Neural cell (in vitro differentiated cells): ENCODE measurements around the gene ASTL. TPM values are rescaled to one million over a fixed set of nuclear protein-coding genes. Genes with fewer than 3 reads are reported as not detected.

Experiments used
- H2AFZ ChIP-seq: fragments of 200-600, 300-800 bp; sonication (generic), shearing (Covaris generic); 2 replicates; pipeline ENCODE4 v1.6.0; 2014; ENCODE audit warnings: low read depth, mild to moderate bottlenecking, antibody characterized with exemption, low read length, moderate library complexity
- H3F3A ChIP-seq: fragments of 200-600 bp; shearing (Covaris generic); 2 replicates; pipeline ENCODE4 v1.6.1; 2016; ENCODE audit warnings: mild to moderate bottlenecking, moderate library complexity, mixed read lengths, antibody characterized with exemption, low read length; ENCODE audit not compliant: insufficient read depth, poor library complexity, severe bottlenecking
- H3K27ac ChIP-seq: fragments of 200-600, 300-800 bp; sonication (generic), shearing (Covaris generic); 2 replicates; pipeline ENCODE4 v1.5.1; 2014; ENCODE audit warnings: mild to moderate bottlenecking, low read length, moderate library complexity
- H3K27me3 ChIP-seq: fragments of 300-800, 200-600 bp; sonication (generic), shearing (Covaris generic); 2 replicates; pipeline ENCODE4 v1.6.0; 2014; ENCODE audit warnings: mild to moderate bottlenecking, low read depth, low read length, moderate library complexity; ENCODE audit not compliant: insufficient read depth
- H3K36me3 ChIP-seq: fragments of 300-800, 200-600 bp; sonication (generic), shearing (Covaris generic); 2 replicates; pipeline ENCODE4 v1.5.1; 2014; ENCODE audit warnings: mild to moderate bottlenecking, antibody characterized with exemption, low read length, moderate library complexity; ENCODE audit not compliant: insufficient read depth
- H3K4me2 ChIP-seq: fragments of 300-800, 200-600 bp; sonication (generic), shearing (Covaris generic); 2 replicates; pipeline ENCODE4 v1.6.0; 2014; ENCODE audit warnings: mild to moderate bottlenecking, low read length
- H3K4me3 ChIP-seq: fragments of 300-800, 200-600 bp; sonication (generic), shearing (Covaris generic); 2 replicates; pipeline ENCODE4 v1.5.1; 2014; ENCODE audit warnings: mild to moderate bottlenecking, low read length, moderate library complexity
- H3K79me2 ChIP-seq: fragments of 200-600 bp; shearing (Covaris generic); replicated peaks from 2 replicates; pipeline ENCODE4 v1.6.0; 2014; ENCODE audit warnings: mild to moderate bottlenecking, low read length, moderate library complexity; ENCODE audit not compliant: insufficient read depth
- H3K9ac ChIP-seq: fragments of 300-800, 200-600 bp; sonication (generic), shearing (Covaris generic); 2 replicates; pipeline ENCODE4 v1.6.1; 2016; ENCODE audit warnings: mild to moderate bottlenecking, low read length, mixed read lengths
- H3K9me2 ChIP-seq: fragments of 200-600 bp; shearing (Covaris generic); 2 replicates; pipeline ENCODE4 v1.6.1; 2016; ENCODE audit warnings: mild to moderate bottlenecking, low read length, mixed read lengths; ENCODE audit not compliant: insufficient read depth
- H3K9me3 ChIP-seq: fragments of 200-600, 300-800 bp; sonication (generic), shearing (Covaris generic); 2 replicates; pipeline ENCODE4 v1.6.1; 2016; ENCODE audit warnings: mild to moderate bottlenecking, mixed run types, low read length, moderate library complexity, mixed read lengths
- H4K20me1 ChIP-seq: fragments of 200-600 bp; shearing (Covaris generic); 2 replicates; pipeline ENCODE4 v1.6.1; 2016; ENCODE audit warnings: mild to moderate bottlenecking, mixed run types; ENCODE audit not compliant: insufficient read depth
- EP300 ChIP-seq: fragments of 450-650 bp; conservative IDR thresholded peaks from 2 replicates; pipeline ENCODE4 v1.6.1; 2014; ENCODE audit warnings: antibody characterized with exemption, mild to moderate bottlenecking, moderate library complexity; ENCODE audit not compliant: poor library complexity, severe bottlenecking
- EZH2 ChIP-seq: fragments of 200-600, 300-800 bp; shearing (Covaris generic), sonication (generic); IDR thresholded peaks from 2 replicates; pipeline ENCODE4 v1.6.1; 2014; ENCODE audit warnings: antibody characterized with exemption, low read length, borderline replicate concordance, mild to moderate bottlenecking; ENCODE audit not compliant: insufficient read depth, poor library complexity, severe bottlenecking
- MXI1 ChIP-seq: fragments of 450-650 bp; conservative IDR thresholded peaks from 2 replicates; pipeline ENCODE4 v1.6.1; 2014; ENCODE audit warnings: antibody characterized with exemption, mild to moderate bottlenecking; ENCODE audit not compliant: poor library complexity, severe bottlenecking
- POLR2AphosphoS5 ChIP-seq: IDR thresholded peaks from 2 replicates; pipeline ENCODE4 v1.6.1; 2012
- RAD21 ChIP-seq: fragments of 450-650 bp; conservative IDR thresholded peaks from 2 replicates; pipeline ENCODE4 v1.6.1; 2014; ENCODE audit warnings: antibody characterized with exemption, mild to moderate bottlenecking, moderate library complexity
- SMC3 ChIP-seq: fragments of 450-650 bp; conservative IDR thresholded peaks from 2 replicates; pipeline ENCODE4 v1.6.1; 2014; ENCODE audit warnings: antibody characterized with exemption, mild to moderate bottlenecking, moderate library complexity; ENCODE audit not compliant: poor library complexity
- TAF1 ChIP-seq: IDR thresholded peaks from 2 replicates; pipeline ENCODE4 v1.6.1; 2012; ENCODE audit warnings: low read depth
- polyA plus RNA-seq: library from polyadenylated mRNA; depleted of rRNA; stranded (reverse); fragments of >200 nt; gene quantifications from 2 replicates; pipeline ENCODE4 v1.2.3, GENCODE V29; 2014
- TF ChIP-seq, protein P1 (sequence below): IDR thresholded peaks from 2 replicates; pipeline ENCODE4 v1.6.1; 2012; ENCODE audit warnings: borderline replicate concordance
- TF ChIP-seq, protein P2 (sequence below): fragments of 450-650 bp; IDR thresholded peaks from 2 replicates; pipeline ENCODE4 v1.5.1; 2014; ENCODE audit warnings: antibody characterized with exemption, mild to moderate bottlenecking, moderate library complexity; ENCODE audit not compliant: poor library complexity, severe bottlenecking

ASTL gene
- polyA plus RNA-seq, 1 donor from 2014 or later: not detected

DNA sequence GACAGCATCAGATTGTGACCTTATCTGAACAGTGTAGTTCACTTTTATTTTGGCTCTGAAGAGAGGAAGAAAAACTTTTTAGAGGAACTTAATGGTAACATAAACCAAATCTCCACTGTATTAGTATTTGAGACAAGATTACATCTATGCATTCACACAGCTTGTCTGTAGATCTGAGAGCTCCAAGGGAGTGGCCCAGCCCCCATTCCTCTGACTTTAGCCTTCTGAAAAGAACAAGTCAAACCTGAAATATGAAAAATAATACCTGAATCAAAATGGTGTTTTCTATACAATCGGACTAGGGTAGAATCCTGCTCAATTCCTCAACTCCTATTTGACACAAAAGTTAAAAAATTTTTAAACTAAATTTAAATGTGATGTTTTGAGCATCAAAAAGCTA is 47.2 kb upstream of the ASTL start:
- TF ChIP-seq SMC3 (no peak), EP300 (no peak), MXI1 (no peak), EZH2 (no peak), TAF1 (no peak), RAD21 (no peak), POLR2AphosphoS5 (no peak)
- TF ChIP-seq, protein P1, sequence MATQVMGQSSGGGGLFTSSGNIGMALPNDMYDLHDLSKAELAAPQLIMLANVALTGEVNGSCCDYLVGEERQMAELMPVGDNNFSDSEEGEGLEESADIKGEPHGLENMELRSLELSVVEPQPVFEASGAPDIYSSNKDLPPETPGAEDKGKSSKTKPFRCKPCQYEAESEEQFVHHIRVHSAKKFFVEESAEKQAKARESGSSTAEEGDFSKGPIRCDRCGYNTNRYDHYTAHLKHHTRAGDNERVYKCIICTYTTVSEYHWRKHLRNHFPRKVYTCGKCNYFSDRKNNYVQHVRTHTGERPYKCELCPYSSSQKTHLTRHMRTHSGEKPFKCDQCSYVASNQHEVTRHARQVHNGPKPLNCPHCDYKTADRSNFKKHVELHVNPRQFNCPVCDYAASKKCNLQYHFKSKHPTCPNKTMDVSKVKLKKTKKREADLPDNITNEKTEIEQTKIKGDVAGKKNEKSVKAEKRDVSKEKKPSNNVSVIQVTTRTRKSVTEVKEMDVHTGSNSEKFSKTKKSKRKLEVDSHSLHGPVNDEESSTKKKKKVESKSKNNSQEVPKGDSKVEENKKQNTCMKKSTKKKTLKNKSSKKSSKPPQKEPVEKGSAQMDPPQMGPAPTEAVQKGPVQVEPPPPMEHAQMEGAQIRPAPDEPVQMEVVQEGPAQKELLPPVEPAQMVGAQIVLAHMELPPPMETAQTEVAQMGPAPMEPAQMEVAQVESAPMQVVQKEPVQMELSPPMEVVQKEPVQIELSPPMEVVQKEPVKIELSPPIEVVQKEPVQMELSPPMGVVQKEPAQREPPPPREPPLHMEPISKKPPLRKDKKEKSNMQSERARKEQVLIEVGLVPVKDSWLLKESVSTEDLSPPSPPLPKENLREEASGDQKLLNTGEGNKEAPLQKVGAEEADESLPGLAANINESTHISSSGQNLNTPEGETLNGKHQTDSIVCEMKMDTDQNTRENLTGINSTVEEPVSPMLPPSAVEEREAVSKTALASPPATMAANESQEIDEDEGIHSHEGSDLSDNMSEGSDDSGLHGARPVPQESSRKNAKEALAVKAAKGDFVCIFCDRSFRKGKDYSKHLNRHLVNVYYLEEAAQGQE: no peak
- TF ChIP-seq, protein P2, sequence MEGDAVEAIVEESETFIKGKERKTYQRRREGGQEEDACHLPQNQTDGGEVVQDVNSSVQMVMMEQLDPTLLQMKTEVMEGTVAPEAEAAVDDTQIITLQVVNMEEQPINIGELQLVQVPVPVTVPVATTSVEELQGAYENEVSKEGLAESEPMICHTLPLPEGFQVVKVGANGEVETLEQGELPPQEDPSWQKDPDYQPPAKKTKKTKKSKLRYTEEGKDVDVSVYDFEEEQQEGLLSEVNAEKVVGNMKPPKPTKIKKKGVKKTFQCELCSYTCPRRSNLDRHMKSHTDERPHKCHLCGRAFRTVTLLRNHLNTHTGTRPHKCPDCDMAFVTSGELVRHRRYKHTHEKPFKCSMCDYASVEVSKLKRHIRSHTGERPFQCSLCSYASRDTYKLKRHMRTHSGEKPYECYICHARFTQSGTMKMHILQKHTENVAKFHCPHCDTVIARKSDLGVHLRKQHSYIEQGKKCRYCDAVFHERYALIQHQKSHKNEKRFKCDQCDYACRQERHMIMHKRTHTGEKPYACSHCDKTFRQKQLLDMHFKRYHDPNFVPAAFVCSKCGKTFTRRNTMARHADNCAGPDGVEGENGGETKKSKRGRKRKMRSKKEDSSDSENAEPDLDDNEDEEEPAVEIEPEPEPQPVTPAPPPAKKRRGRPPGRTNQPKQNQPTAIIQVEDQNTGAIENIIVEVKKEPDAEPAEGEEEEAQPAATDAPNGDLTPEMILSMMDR: no peak
- Histone ChIP-seq H2AFZ (no peak overlapping the region), H3K9me2 (no peaks in the 10 kb centered on the region), H3K9ac (no peak overlapping the region), H3K79me2 (no peaks in the 10 kb centered on the region), H3K4me3 (no peak overlapping the region), H3F3A (no peaks in the 10 kb centered on the region), H3K9me3 (no peaks in the 10 kb centered on the region), H3K27me3 (no peaks in the 10 kb centered on the region), H3K36me3 (no peaks in the 10 kb centered on the region), H3K27ac (no peak overlapping the region), H3K4me2 (no peak overlapping the region), H4K20me1 (no peaks in the 10 kb centered on the region)

DNA sequence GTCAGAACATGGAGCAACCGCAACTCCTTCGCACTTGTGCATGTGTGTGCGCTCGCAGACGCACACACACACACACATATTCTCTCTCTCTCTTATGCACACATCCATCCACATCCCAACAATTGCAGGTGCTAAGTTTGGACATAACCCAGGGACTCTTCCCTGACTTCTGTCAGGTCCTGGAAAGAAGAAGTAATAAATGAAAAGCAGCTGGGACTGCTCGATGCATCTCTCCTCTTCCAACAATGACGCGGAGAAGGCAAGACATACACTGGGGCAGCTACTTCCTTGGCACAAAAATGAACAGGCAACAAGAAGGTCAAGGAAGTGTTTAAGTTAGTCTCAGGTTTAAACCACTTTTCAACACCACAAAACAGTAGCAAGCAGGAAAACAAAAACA is 46.7 kb upstream of the ASTL start:
- no peak overlapping the region for H3K9ac ChIP-seq
- H3F3A ChIP-seq: no peaks in the 10 kb centered on the region

More for the DNA sequence above, 46.7 kb upstream of the ASTL start:
- Histone ChIP-seq H2AFZ (no peak overlapping the region), H3K4me3 (no peak overlapping the region), H3K36me3 (no peaks in the 10 kb centered on the region), H3K9me2 (no peaks in the 10 kb centered on the region), H3K4me2 (no peak overlapping the region), H3K27me3 (no peaks in the 10 kb centered on the region), H3K9me3 (no peaks in the 10 kb centered on the region), H3K79me2 (no peaks in the 10 kb centered on the region), H3K27ac (no peak overlapping the region), H4K20me1 (no peaks in the 10 kb centered on the region)
- TF ChIP-seq TAF1: no peak
- TF ChIP-seq EP300: no peak
- no peak for TF ChIP-seq SMC3
- no peak for TF ChIP-seq EZH2
- TF ChIP-seq, protein P1: no peak
- TF ChIP-seq POLR2AphosphoS5: no peak
- TF ChIP-seq MXI1: no peak
- TF ChIP-seq RAD21: no peak
- TF ChIP-seq, protein P2: no peak
